Stimulated activated CD4-positive, alpha-beta T cell treated with anti-CD3 and anti-CD28 coated beads, Interleukin-1b, Interleukin-23, amount 100 ng/mL, for 48 hours (primary cell): ENCODE data around the gene CCDC169.
"Not testable (repeated sequence)": the region's sequence is repeated elsewhere in the genome, so short reads cannot be mapped to it uniquely, and the experiment has no call there.

ENCODE experiments used
- DNase-seq: peaks from one replicate; pipeline ENCODE4 v3.0.0-alpha.2; 2020

CCDC169 gene

DNA sequence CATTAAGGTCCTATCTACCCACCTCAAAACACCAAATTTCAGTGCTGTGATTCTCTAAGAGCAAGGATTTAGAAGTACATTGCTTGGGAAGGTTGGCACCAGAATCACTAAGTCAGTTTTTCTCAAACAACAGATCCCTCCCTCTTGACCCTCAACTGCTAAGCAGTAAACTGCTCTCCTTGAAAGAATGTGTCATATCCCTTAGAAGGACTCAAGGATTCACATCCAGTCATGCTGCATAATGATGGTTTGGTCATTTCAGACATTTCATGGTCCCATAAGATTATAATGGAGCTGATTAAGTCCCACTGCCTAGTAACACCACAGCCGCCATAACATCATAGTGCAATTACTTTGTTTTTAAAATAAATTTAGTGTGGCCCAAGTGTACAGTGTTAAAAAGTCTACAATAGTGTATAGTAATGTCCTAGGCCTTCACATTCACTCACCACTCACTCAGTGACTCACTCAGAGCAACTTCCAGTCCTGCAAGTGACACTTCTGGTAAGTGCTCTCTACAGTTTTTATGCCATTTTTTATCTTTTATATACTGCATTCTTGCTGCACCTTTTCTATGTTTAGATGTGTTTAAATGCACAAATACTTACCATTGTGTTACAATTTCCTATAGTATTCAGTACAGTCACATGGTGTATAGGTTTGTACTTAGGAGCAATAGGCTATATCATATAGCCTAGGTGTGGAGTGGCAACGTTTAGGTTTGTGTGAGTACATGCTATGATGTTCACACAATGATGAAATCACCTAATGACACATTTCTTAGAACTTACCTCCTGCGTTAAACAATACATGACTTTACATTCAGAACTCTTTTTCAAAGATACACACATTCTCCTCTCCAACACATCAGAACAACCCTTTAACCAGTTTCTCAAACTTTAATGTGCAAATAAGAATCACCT is 15.7 kb upstream of the CCDC169 start:
- no peak for DNase-seq

DNA sequence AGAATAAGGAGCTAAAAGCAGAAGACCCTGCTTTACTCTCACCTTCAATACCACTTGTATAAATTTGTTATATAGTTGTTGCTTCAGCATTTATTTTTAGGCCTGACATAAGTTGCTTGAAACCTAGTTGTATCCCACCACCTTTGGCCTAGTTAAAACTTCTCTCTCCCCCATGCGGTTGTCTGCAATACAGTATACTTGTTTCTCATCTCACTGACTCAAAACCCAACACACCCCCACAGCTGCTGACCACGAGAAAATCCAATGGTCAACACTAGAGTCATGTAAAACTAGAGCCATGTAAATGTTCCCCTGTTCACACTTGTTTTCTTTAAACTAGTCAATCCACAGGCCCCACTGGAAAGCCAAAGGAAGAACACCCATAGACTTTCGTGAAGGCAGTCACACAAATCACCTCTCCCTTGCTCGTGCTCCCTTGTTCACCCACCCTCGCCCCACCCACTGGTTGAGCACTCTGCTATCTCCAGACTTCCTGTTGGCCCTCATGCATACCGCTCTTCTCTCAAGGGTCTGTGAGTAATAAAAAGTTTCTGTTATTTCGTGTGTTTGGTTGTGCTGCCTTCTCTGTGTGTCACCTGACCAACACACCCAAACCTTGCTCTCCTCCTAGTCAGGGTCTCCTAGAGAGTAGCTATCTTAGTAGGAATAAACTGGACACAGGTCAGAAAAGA is 12.9 kb upstream of the CCDC169 start:
- no peak for DNase-seq

DNA sequence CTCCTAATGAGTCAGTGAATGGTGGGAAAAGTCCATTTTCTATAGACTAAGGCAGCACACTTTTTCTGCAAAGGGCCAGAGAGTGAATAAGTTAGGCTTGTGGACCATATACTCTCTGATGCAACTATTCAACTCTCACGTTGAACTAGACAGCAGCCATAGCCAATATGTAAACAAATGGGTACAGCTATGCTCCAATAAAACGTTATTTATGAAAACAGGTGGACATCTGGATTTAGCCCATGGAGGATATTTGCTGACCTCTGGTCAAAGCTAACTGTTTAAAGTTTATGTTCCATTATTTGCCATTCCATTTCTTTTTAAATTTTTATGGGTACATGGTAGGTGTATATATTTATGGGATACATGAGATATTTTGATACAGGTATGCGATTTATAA is 4.7 kb upstream of the CCDC169 start:
- no peak for DNase-seq

DNA sequence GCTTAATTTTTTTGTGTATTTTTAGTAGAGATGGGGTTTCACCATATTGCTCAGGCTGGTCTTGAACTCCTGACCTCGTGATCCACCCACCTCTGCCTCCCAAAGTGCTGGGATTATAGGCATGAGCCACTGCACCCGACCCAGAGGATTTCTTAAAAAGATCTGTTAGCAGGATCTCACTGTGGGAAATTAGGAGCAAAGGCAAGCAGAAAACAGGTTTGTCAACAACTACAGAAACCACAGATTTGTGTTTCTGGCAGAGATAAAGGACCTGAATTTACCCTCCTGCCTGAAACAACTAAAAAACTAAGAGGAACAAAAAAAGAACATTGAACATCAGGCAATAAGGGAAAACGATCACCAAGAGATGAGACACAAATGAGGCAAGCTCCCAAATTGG is 1.9 kb upstream of the CCDC169 start:
- not testable (repeated sequence) for DNase-seq

DNA sequence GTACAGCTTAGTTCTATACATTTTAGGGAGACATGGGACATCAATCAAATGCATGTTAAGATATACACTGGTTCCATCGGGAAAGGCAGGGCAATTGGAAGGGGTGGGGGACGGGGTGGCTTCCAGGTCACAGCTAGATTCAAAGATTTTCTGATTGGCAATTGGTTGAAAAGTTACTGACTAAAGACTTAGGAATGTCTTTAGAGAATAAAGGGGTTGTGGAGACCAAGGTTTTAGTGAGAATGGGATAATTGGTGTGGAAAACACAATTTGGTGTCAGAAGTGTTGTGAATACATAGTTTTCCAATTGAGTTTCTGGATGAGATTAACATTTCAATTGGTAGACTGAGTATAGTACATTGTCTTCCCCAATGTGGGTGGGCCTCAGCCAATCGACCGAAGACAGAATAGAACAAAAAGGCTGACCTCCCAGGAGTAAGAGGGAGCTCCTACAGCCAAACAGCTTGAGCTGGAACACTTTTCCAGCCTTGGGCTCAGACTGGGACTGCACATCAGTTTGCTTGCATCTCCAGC is 988 bp upstream of the CCDC169 start:
- no peak for DNase-seq

- no peak for DNase-seq
Observed at GRCh38 chr13:36294096-36294495, 3.5 kb downstream of the CCDC169 start.

GRCh38 chr13:36293497-36293896 is 4.1 kb downstream of the CCDC169 start:
- no peak for DNase-seq

- no peak for DNase-seq
Observed at GRCh38 chr13:36288794-36289391, 8.7 kb downstream of the CCDC169 start.

- no peak for DNase-seq
Observed at GRCh38 chr13:36286006-36286405, 11.6 kb downstream of the CCDC169 start.

GRCh38 chr13:36282821-36283432 is 14.7 kb downstream of the CCDC169 start:
- DNase-seq, result no peak

DNA sequence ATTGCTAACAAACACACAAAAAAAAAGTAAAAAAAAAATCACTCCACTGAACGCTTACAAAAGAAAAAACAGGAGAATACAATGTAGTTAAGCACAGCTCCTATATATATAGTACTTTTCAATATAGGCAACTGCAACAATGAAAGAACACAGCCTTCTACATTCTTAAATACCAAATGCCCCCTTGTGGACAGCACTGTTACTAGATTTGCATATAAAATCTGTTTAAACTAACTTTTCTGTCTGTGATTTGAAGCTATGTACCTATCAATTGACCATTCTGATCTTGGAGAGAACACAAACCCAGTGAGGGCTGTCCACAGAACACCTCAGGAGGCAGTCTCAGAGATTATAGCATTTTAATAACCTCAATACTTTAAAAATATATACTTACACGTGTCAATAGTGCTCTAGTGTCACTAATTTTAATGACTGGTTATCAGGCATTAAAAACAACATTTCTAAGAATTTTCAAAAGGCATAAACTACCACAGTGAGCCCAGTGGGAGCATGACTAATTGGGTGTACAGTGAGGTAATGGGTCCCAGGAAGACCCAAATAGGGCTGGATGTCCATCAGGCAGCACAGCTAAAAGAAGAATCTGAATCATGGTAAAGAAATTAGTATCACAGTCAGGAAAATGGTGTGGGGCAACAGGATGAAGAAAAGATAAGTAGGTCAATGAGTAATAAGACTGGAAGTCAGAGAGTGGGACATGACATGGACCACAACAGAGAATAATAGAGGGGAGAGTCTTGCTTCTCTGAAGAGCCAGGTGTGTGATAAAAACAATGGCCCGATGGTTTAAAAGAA is 22.2 kb downstream of the CCDC169 start:
- no peak for DNase-seq

DNA sequence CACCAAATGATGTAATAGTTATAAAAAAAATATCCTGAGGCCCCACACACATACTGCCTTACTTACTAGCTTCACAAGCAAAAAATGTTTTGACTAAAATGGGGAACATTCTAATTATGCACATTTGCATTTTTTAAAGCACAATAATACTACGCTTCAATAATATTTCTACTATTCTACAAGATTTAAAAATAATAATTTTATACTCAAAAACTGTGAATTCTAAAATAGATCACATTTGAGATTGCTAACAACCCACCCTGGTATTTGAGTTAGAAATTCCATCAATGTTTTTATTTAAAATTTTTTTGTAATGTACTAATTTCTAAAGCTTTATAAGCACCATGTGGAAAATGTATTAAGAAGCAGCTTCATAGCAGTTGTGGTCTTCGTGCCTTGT is 24.2 kb downstream of the CCDC169 start:
- no peak for DNase-seq

- no peak for DNase-seq
Observed at GRCh38 chr13:36261976-36262375, 35.6 kb downstream of the CCDC169 start.

DNA sequence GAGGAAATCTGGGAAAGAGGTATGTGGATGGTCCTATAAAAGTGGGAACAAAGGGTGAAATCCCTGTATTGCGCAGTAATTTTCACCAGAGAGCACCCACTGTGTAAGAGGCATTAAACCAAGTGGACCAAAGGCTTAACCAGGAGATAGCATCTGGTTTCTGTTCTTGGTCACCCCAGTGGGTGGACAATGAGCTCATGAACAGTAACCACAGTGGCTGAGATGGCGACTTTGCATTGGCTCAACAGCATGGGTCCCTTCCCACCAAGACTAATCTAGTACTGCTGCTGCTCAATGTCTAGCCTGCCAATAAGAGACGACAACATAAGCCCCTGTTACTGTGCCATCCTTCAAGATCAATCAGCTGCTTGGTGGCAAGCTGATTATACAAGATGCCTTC is 36.6 kb downstream of the CCDC169 start:
- no peak for DNase-seq

DNA sequence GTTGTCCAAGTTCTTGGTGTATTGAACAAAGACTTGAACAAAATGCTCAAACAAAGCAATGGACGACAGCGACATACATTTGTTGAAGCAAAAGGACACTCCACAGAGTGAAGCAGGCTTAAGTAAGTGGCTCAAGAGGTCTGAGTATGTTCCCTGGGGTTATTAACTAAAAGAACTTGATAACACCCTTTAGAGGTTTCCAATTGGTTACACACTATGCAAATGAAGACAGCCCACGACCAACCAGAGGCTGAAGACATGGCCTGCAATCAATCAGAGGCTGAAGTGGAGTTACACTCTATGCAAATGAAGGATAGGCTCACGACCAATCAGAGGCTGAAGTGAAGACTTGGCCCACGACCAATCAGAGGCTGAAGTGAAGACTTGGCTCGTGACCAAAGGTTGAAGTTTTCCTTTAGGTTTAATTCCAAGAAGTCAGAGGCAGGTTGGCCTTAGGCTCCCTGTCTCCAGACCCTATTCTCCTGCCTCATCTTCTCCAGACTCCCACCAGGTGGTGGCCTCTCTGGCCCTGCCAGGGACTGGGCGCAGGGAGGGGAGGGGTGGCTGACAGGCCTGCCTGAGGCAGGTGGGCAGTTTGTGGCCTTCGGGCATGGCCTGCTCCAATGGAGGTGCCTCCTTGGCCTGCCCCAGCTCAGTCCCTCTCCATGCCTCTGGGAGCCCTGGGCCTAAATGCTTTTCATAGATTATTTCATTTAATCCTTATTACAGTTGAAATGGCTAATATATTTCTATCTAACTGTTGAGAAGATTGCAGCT is 38.1 kb downstream of the CCDC169 start:
- DNase-seq, result no peak

DNA sequence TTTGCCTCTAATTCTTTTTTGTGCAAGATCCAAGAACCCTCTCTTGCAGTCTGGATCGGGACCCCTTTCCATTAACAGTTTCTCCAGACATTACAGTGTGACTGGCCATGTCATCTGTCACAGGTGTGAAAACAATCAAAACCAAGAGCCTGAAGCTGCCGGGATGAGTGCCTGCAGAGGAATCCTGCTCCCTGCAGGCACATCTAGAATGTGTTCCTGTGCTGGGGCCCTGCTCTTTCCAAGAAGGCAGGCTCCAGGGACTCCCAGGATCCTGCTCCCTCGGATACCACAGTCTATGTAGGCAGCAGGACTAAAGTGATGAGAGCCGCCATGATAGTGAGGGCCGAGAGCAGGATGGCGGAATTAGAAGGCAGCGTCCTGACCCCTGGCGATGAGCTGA is 38.8 kb downstream of the CCDC169 start:
- no peak for DNase-seq

- DNase-seq, result no peak
Observed at GRCh38 chr13:36251526-36251925, 46.1 kb downstream of the CCDC169 start.

DNA sequence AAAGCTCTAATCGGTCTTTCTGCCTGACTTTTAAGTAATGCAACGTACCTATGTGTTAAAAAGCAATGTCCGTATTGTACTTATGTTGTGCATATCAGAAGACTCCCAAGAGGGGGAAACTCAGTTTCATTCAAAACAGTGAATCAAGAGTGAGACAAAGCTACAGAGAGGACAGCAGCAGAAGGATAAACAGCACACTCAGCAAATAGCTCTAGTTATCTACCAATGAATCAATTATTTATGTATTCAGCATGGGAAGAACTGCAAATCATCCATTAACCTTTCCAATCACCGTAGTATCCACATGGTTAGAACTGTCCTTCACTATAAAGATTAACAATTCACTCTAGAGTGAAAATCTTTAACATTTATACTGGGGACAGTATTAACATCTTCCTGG is 46.6 kb downstream of the CCDC169 start:
- DNase-seq, result no peak

DNA sequence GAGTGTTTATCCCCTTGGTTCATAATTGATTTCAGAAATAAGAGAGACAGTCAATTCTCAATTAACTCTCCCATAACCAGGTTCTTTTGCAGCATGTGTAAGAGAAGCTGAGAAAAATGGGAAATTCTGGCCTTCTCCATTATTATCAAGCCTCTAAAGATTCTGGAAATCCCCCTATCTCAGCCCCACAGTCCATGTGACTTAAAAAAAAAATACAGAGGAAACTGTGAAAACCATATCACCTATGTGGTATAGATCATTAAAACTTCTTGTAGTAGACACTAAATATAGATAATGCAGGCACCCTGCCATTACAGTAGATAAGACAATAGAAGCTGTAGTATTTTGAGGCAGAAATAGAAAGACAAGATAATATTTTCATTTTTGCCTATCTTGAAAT is 48.9 kb downstream of the CCDC169 start:
- DNase-seq, result no peak

GRCh38 chr13:36244990-36245389 is 52.6 kb downstream of the CCDC169 start:
- no peak for DNase-seq

DNA sequence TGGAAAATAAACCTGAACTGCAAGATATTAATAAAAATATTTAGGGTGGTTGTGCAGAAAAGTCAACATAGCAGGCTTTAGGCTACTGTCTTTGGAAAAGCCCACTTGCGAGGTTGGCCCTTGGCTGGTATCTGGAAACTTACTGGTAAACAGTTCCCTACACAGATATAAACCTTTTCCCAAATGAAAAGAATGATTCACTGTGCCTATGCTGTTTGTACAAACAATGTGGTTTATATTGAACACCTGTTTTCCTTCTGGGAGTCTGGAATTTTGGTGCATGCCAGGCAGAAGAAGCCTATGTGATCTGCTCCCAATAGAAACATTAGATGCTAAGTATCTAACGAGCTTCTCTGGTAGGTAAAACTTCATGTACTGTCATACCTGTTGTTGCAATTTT is 53.5 kb downstream of the CCDC169 start:
- DNase-seq, result no peak

DNA sequence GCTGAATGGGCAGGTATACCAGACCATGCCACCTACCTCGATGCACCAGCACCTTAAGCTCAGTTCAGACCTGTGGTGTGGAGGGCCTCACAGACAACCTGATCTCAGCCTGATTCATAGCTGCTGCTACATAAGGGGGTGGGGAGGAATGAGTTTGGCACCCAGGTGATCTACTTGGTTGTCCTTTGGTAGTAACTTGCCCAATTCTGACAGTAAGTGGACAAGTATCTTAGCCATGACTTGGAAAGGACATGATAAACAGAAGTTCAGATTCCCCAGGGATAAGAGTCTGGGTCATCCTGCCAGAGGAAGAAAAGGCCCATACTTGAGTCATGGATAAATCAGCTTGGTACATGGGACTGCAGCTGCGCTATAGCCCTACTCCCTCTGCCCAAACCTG is 54.9 kb downstream of the CCDC169 start:
- no peak for DNase-seq
